K562 (cell line): ENCODE results near the gene MEIG1. TPM values are rescaled to one million over a fixed set of nuclear protein-coding genes. Genes with fewer than 3 reads are reported as not detected.
A peak's percentile ranks its signal among the peaks of the same experiment; 100 is the strongest.

Experiments used
- C11orf30 ChIP-seq: fragments of 450-650 bp; IDR thresholded peaks from 2 replicates; pipeline ENCODE4 v1.6.1; 2016; ENCODE audit warnings: low read depth, mild to moderate bottlenecking
- CSDE1 ChIP-seq, 2 experiments: fragments of 450-650 bp; IDR thresholded peaks; 2 replicates each; pipeline ENCODE4 v1.6.1; 2016; ENCODE audit warnings: mild to moderate bottlenecking in 1 of 2
- GABPA ChIP-seq: fragments of 200-800 bp; sonication (Bioruptor generic); conservative IDR thresholded peaks from 2 replicates; pipeline ENCODE4 v1.6.1; 2016; ENCODE audit warnings: low read depth, missing genetic modification characterization, missing compliant biosample characterization
- GTF2A2 ChIP-seq: IDR thresholded peaks from 2 replicates; pipeline ENCODE4 v1.6.1; 2016; ENCODE audit warnings: mild to moderate bottlenecking, missing genetic modification characterization, missing compliant biosample characterization
- GTF2E2 ChIP-seq: fragments of 200-800 bp; sonication (Bioruptor generic); IDR thresholded peaks from 2 replicates; pipeline ENCODE4 v1.6.1; 2016; ENCODE audit warnings: missing genetic modification characterization, missing compliant biosample characterization
- HNRNPLL ChIP-seq: fragments of 200-400 bp; formaldehyde crosslinking; IDR thresholded peaks from 2 replicates; pipeline ENCODE4 v1.6.1; 2017; ENCODE audit warnings: low read length, low read depth, mild to moderate bottlenecking; ENCODE audit not compliant: poor library complexity, severe bottlenecking
- IRF2 ChIP-seq: sonication (generic); formaldehyde crosslinking; IDR thresholded peaks from 2 replicates; pipeline ENCODE4 v1.8.1; 2022; ENCODE audit warnings: mild to moderate bottlenecking, missing genetic modification reagents
- KDM4B ChIP-seq, 2 experiments: fragments of 450-650 bp in 1 of 2; sonication (generic) in 1 of 2; IDR thresholded peaks; 2 replicates each; pipeline ENCODE4 v1.6.1; 2016 to 2017; ENCODE audit warnings: borderline replicate concordance in 2 of 2, antibody characterized with exemption in 1 of 2, low read depth in 1 of 2, mild to moderate bottlenecking in 1 of 2
- MTA1 ChIP-seq: fragments of 450-650 bp; IDR thresholded peaks from 2 replicates; pipeline ENCODE4 v1.6.1; 2017; ENCODE audit warnings: borderline replicate concordance
- ZNF253 ChIP-seq: fragments of 250-450 bp; sonication (Bioruptor Pico); conservative IDR thresholded peaks from 2 replicates; pipeline ENCODE4 v1.6.1; 2021; ENCODE audit warnings: mild to moderate bottlenecking
- ZNF274 ChIP-seq: IDR thresholded peaks from 2 replicates; pipeline ENCODE4 v1.6.1; 2011; ENCODE audit warnings: low read depth, mild to moderate bottlenecking, low read length, moderate library complexity, borderline replicate concordance
- ZNF282 ChIP-seq: sonication (generic); formaldehyde crosslinking; IDR thresholded peaks from 2 replicates; pipeline ENCODE4 v1.8.1; 2023; ENCODE audit warnings: missing genetic modification reagents
- ZNF3 ChIP-seq: fragments of 250-450 bp; sonication (Bioruptor Pico); IDR thresholded peaks from 2 replicates; pipeline ENCODE4 v1.5.0; 2021; ENCODE audit warnings: mild to moderate bottlenecking, moderate library complexity
- ZNF561 ChIP-seq: fragments of 450-650 bp; formaldehyde crosslinking; conservative IDR thresholded peaks from 2 replicates; pipeline ENCODE4 v1.4.0; 2020; ENCODE audit warnings: mild to moderate bottlenecking, moderate library complexity
- ZNF57 ChIP-seq: fragments of 450-650 bp; formaldehyde crosslinking; IDR thresholded peaks from 2 replicates; pipeline ENCODE4 v1.4.0; 2020; ENCODE audit warnings: mild to moderate bottlenecking, moderate library complexity
- ZNF707 ChIP-seq: fragments of 250-450 bp; sonication (Bioruptor Pico); conservative IDR thresholded peaks from 2 replicates; pipeline ENCODE4 v1.8.0; 2022; ENCODE audit warnings: inconsistent platforms, mild to moderate bottlenecking, moderate library complexity
- polyA plus RNA-seq, 8 experiments: library from polyadenylated mRNA; depleted of rRNA in 4 of 8; stranded (reverse) in 5 of 8; unstranded in 3 of 8; fragments of >200 nt; fragmentation: Nextera tagmentation in 2 of 8; fragmentation: Illumina TruSeq in 1 of 8; extraction: Ambion mirVana in 2 of 8; extraction: Trizol in 1 of 8; gene quantifications; 2 replicates each; pipeline versions ENCODE4 v1.2.1 to v1.2.3, GENCODE V29; 2011 to 2014; ENCODE audit warnings: inconsistent platforms in 1 of 8, missing spikeins in 1 of 8
- total RNA-seq, 7 experiments: library from RNA; depleted of rRNA in 6 of 7; stranded (reverse); fragments of >200 nt in 6 of 7; fragmentation: Illumina TruSeq in 2 of 7; extraction: Trizol in 2 of 7; gene quantifications; 2 replicates each; pipeline versions ENCODE4 v1.2.1 to v1.2.3, GENCODE V29; 2011 to 2021; ENCODE audit warnings: low replicate concordance in 1 of 7
- TF ChIP-seq, protein P1 (sequence below): fragments of 450-650 bp; formaldehyde crosslinking; IDR thresholded peaks from 2 replicates; pipeline ENCODE4 v1.4.0; 2020; ENCODE audit warnings: mild to moderate bottlenecking
- TF ChIP-seq, protein P2 (sequence below), 3 experiments: IDR thresholded peaks in 2 of 3; conservative IDR thresholded peaks in 1 of 3; 2 replicates each; pipeline ENCODE4 v1.5.1; 2011 to 2012; ENCODE audit warnings: low read length in 3 of 3, mild to moderate bottlenecking in 3 of 3, control low read depth in 2 of 3, improper control_type of control experiment in 1 of 3, inconsistent platforms in 1 of 3, low read depth in 1 of 3, mixed read lengths in 1 of 3, moderate library complexity in 1 of 3; ENCODE audit not compliant: insufficient read depth in 2 of 3
- TF ChIP-seq, protein P3 (sequence below): fragments of 250-450 bp; sonication (Bioruptor Pico); IDR thresholded peaks from 2 replicates; pipeline ENCODE4 v1.5.0; 2021
- TF ChIP-seq, protein P4 (sequence below): sonication (generic); formaldehyde crosslinking; IDR thresholded peaks from 2 replicates; pipeline ENCODE4 v1.8.0; 2022; ENCODE audit warnings: mild to moderate bottlenecking, missing genetic modification reagents

The MEIG1 gene
- total and polyA plus RNA-seq, 9 of the 15 experiments (the other 6 are each of a cell fraction or from before 2014, with no cell fraction given): 0.19 to 1.7 (median 0.54) TPM; not detected in 3

DNA sequence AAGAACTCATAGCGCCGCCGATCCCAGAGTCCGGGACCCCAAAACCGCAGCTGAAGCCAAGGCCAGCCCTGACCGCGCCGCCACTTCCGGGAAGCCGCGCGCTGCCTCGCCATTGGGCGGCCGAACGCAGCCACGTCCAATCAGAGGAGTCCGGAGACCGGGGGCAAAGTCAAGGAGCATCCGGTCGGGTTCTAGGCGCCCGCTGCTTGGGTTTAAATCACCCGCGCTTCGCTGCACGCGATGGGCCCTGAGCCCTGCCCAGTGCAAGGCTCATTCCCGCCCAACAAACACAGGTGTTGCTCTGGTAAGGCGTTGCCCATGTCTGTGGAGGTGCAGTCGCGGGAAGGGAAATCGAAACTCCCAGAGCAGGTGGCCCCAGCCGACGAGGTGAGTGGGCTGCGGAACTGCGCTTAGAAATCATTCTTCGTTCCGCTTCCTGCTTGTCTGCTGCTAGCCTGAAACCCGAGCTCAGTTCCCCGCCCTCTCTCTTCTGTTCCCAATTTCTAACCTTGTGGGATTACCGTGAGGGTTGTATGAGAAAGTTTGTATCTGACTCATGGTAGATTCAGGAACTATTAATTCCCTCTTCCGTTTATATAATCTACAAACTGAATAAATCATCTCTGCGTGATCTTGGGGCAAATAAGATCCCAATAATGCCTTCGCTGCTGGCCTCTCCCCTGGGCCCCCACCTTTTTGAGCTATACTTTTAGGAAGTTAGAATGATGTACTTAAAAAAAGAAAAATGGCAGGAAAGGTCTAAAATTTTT, 5.0 kb upstream of the MEIG1 start, which contains the start of gene DCLRE1C (continued):
- peak; percentile 85; the same call in 1 of the 2 replicates for TF ChIP-seq GTF2E2 (tag)
- no peak for TF ChIP-seq ZNF707
- TF ChIP-seq GTF2A2 (tag): no peak
- TF ChIP-seq ZNF57 (CRISPR knock-in tag): no peak
- no peak for TF ChIP-seq CSDE1 (IDR thresholded peaks at IDR 0.05)
- no peak for TF ChIP-seq ZNF274
- TF ChIP-seq IRF2 (CRISPR knock-in tag): no peak
- TF ChIP-seq GABPA (tag): peak; percentile 93
- TF ChIP-seq ZNF282: no peak
- no peak for TF ChIP-seq ZNF253 (CRISPR knock-in tag)
- TF ChIP-seq, protein P1, sequence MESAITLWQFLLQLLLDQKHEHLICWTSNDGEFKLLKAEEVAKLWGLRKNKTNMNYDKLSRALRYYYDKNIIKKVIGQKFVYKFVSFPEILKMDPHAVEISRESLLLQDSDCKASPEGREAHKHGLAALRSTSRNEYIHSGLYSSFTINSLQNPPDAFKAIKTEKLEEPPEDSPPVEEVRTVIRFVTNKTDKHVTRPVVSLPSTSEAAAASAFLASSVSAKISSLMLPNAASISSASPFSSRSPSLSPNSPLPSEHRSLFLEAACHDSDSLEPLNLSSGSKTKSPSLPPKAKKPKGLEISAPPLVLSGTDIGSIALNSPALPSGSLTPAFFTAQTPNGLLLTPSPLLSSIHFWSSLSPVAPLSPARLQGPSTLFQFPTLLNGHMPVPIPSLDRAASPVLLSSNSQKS (CRISPR knock-in tag): no peak
- TF ChIP-seq, protein P2, sequence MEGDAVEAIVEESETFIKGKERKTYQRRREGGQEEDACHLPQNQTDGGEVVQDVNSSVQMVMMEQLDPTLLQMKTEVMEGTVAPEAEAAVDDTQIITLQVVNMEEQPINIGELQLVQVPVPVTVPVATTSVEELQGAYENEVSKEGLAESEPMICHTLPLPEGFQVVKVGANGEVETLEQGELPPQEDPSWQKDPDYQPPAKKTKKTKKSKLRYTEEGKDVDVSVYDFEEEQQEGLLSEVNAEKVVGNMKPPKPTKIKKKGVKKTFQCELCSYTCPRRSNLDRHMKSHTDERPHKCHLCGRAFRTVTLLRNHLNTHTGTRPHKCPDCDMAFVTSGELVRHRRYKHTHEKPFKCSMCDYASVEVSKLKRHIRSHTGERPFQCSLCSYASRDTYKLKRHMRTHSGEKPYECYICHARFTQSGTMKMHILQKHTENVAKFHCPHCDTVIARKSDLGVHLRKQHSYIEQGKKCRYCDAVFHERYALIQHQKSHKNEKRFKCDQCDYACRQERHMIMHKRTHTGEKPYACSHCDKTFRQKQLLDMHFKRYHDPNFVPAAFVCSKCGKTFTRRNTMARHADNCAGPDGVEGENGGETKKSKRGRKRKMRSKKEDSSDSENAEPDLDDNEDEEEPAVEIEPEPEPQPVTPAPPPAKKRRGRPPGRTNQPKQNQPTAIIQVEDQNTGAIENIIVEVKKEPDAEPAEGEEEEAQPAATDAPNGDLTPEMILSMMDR (IDR thresholded peaks at IDR 0.05 in 2 of 3, conservative IDR thresholded peaks at IDR 0.05 in 1 of 3; ENCODE audit: insufficient read depth in 2 of 3, low read depth in 1 of 3, low read length in 3 of 3): no peak
- TF ChIP-seq C11orf30: peak; percentile 83
- no peak for TF ChIP-seq MTA1
- TF ChIP-seq, protein P3, sequence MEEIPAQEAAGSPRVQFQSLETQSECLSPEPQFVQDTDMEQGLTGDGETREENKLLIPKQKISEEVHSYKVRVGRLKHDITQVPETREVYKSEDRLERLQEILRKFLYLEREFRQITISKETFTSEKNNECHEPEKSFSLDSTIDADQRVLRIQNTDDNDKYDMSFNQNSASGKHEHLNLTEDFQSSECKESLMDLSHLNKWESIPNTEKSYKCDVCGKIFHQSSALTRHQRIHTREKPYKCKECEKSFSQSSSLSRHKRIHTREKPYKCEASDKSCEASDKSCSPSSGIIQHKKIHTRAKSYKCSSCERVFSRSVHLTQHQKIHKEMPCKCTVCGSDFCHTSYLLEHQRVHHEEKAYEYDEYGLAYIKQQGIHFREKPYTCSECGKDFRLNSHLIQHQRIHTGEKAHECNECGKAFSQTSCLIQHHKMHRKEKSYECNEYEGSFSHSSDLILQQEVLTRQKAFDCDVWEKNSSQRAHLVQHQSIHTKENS (CRISPR knock-in tag): no peak
- no peak for TF ChIP-seq KDM4B (IDR thresholded peaks at IDR 0.05; ENCODE audit: borderline replicate concordance in 2 of 2, low read depth in 1 of 2)
- TF ChIP-seq ZNF3 (CRISPR knock-in tag): no peak
- TF ChIP-seq, protein P4, sequence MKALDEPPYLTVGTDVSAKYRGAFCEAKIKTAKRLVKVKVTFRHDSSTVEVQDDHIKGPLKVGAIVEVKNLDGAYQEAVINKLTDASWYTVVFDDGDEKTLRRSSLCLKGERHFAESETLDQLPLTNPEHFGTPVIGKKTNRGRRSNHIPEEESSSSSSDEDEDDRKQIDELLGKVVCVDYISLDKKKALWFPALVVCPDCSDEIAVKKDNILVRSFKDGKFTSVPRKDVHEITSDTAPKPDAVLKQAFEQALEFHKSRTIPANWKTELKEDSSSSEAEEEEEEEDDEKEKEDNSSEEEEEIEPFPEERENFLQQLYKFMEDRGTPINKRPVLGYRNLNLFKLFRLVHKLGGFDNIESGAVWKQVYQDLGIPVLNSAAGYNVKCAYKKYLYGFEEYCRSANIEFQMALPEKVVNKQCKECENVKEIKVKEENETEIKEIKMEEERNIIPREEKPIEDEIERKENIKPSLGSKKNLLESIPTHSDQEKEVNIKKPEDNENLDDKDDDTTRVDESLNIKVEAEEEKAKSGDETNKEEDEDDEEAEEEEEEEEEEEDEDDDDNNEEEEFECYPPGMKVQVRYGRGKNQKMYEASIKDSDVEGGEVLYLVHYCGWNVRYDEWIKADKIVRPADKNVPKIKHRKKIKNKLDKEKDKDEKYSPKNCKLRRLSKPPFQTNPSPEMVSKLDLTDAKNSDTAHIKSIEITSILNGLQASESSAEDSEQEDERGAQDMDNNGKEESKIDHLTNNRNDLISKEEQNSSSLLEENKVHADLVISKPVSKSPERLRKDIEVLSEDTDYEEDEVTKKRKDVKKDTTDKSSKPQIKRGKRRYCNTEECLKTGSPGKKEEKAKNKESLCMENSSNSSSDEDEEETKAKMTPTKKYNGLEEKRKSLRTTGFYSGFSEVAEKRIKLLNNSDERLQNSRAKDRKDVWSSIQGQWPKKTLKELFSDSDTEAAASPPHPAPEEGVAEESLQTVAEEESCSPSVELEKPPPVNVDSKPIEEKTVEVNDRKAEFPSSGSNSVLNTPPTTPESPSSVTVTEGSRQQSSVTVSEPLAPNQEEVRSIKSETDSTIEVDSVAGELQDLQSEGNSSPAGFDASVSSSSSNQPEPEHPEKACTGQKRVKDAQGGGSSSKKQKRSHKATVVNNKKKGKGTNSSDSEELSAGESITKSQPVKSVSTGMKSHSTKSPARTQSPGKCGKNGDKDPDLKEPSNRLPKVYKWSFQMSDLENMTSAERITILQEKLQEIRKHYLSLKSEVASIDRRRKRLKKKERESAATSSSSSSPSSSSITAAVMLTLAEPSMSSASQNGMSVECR (CRISPR knock-in tag): peak; percentile 44; the same call in 1 of the 2 replicates
- no peak for TF ChIP-seq ZNF561 (CRISPR knock-in tag)
- peak; percentile 71 for TF ChIP-seq HNRNPLL
